K562 (cell line): ENCODE measurements around the gene PDIA5. TPM values are rescaled to one million over a fixed set of nuclear protein-coding genes. Genes with fewer than 3 reads are reported as not detected.

Experiments used
- ATAC-seq: fragments of 200-7000 bp; cut with Tn5 transposase; 3 replicates; pipeline ENCODE4 v1.9.1; 2020; ENCODE audit warnings: moderate library complexity
- BruUV-seq: library from RNA; stranded (reverse); fragments of 400-500 nt; replicated peaks from 2 replicates; lab custom pipeline; 2021; lab: Mats Ljungman, UMichigan
- CTCF ChIA-PET: fragments of 300-600 bp; formaldehyde crosslinking; extraction: SDS; loops from one replicate; lab custom pipeline; 2021; ENCODE audit warnings: low intra/inter-chr PET ratio; lab: Yijun Ruan, JAX
- POLR2A ChIA-PET: fragments of 300-600, 350-650 bp; sonication (Branson Sonifier 250); formaldehyde crosslinking; extraction: SDS; loops from one replicate; lab custom pipeline; 2021; ENCODE audit warnings: antibody characterized with exemption, inconsistent platforms; lab: Yijun Ruan, JAX
- DNase-seq, 4 experiments: peaks; one replicate each; pipeline versions ENCODE4 v3.0.0 to v3.0.0-alpha.2; 2011 to 2018; ENCODE audit warnings: low spot score in 3 of 4, mixed read lengths in 3 of 4; ENCODE audit errors: extremely low read depth in 1 of 4
- FAIRE-seq: peaks from 2 replicates; lab custom pipeline; 2011; peaks lifted over from hg19 to GRCh38; lab: Jason Lieb, UNC
- H2AFZ ChIP-seq: 2 replicates; pipeline ENCODE4 v1.6.0; 2011; ENCODE audit warnings: low read depth, low read length, control low read depth, inconsistent platforms
- H3K27ac ChIP-seq: fragments of 200-600 bp; 3 replicates; pipeline ENCODE4 v1.8.0; 2011; ENCODE audit warnings: low read depth, mild to moderate bottlenecking, control low read depth, inconsistent platforms, low read length, moderate library complexity, mixed read lengths; ENCODE audit errors: extremely low read depth
- H3K27me3 ChIP-seq, 2 experiments: fragments of 300-600 bp in 1 of 2; 2 replicates in 1 of 2; 3 replicates in 1 of 2; pipeline versions ENCODE4 v1.6.0 to v1.8.0; 2011; ENCODE audit warnings: inconsistent platforms in 2 of 2, low read length in 2 of 2, mild to moderate bottlenecking in 1 of 2, mixed read lengths in 1 of 2, moderate library complexity in 1 of 2; ENCODE audit not compliant: control insufficient read depth in 2 of 2, insufficient read depth in 2 of 2
- H3K36me3 ChIP-seq: fragments of 300-600 bp; 3 replicates; pipeline ENCODE4 v1.8.0; 2011; ENCODE audit warnings: mild to moderate bottlenecking, low read length, inconsistent platforms; ENCODE audit not compliant: control insufficient read depth, insufficient read depth
- H3K4me1 ChIP-seq, 2 experiments: fragments of 200-600 bp in 1 of 2; replicated peaks in 1 of 2; 2 replicates in 1 of 2; 3 replicates in 1 of 2; pipeline versions ENCODE4 v1.5.1 to v1.8.0; 2011; ENCODE audit warnings: inconsistent platforms in 2 of 2, low read length in 2 of 2, mild to moderate bottlenecking in 1 of 2, mixed read lengths in 1 of 2, moderate library complexity in 1 of 2; ENCODE audit not compliant: control insufficient read depth in 2 of 2, insufficient read depth in 2 of 2
- H3K4me2 ChIP-seq: 2 replicates; pipeline ENCODE4 v1.6.1; 2011; ENCODE audit warnings: low read length, control low read depth, inconsistent platforms, mixed read lengths; ENCODE audit not compliant: insufficient read depth
- H3K4me3 ChIP-seq: fragments of 200-600 bp; sonication (generic), shearing (Covaris generic); 2 replicates; pipeline ENCODE4 v1.5.1; 2016; ENCODE audit warnings: control low read depth, inconsistent platforms
- H3K79me2 ChIP-seq: fragments of 200-600 bp; 3 replicates; pipeline ENCODE4 v1.8.0; 2011; ENCODE audit warnings: low read length, inconsistent platforms; ENCODE audit not compliant: control insufficient read depth, insufficient read depth
- H3K9ac ChIP-seq, 2 experiments: 2 replicates each; pipeline versions ENCODE4 v1.6.0 to v1.6.1; 2011; ENCODE audit warnings: low read depth in 2 of 2, low read length in 2 of 2, control low read depth in 1 of 2, inconsistent platforms in 1 of 2, mild to moderate bottlenecking in 1 of 2, mixed read lengths in 1 of 2; ENCODE audit not compliant: insufficient read depth in 1 of 2
- H3K9me1 ChIP-seq: one replicate; pipeline ENCODE4 v1.6.0; 2011; ENCODE audit warnings: inconsistent platforms, mild to moderate bottlenecking, low read length, moderate library complexity; ENCODE audit not compliant: control insufficient read depth, insufficient read depth
- H3K9me3 ChIP-seq: replicated peaks from 2 replicates; pipeline ENCODE4 v1.5.1; 2011; ENCODE audit warnings: low read depth, low read length, inconsistent platforms; ENCODE audit not compliant: control insufficient read depth, insufficient read depth
- H4K20me1 ChIP-seq: replicated peaks from 2 replicates; pipeline ENCODE4 v1.6.1; 2011; ENCODE audit warnings: low read length, inconsistent platforms, mixed read lengths; ENCODE audit not compliant: control insufficient read depth, insufficient read depth
- ADNP ChIP-seq: fragments of 200-800 bp; sonication (Bioruptor generic); IDR thresholded peaks from 2 replicates; pipeline ENCODE4 v1.6.1; 2016; ENCODE audit warnings: missing genetic modification characterization, missing compliant biosample characterization
- CTCFL ChIP-seq: IDR thresholded peaks from 2 replicates; pipeline ENCODE4 v1.6.1; 2011; ENCODE audit warnings: borderline replicate concordance, low read depth, mild to moderate bottlenecking, moderate library complexity, low read length; ENCODE audit not compliant: insufficient read depth, poor library complexity, severe bottlenecking
- MNT ChIP-seq, 2 experiments: fragments of 450-650 bp; conservative IDR thresholded peaks; 2 replicates each; pipeline ENCODE4 v1.6.1; 2017; ENCODE audit warnings: mild to moderate bottlenecking in 2 of 2, moderate library complexity in 2 of 2
- SFPQ ChIP-seq: fragments of 200-400 bp; formaldehyde crosslinking; IDR thresholded peaks from 2 replicates; pipeline ENCODE4 v1.6.1; 2017; ENCODE audit warnings: mild to moderate bottlenecking, low read depth, low read length, moderate library complexity
- ZBED1 ChIP-seq: IDR thresholded peaks from 2 replicates; pipeline ENCODE4 v1.6.1; 2014
- ZBTB11 ChIP-seq, 3 experiments: fragments of 200-800 bp in 1 of 3; fragments of 250-450 bp in 1 of 3; fragments of 450-650 bp in 1 of 3; sonication (Bioruptor Pico) in 1 of 3; sonication (Bioruptor generic) in 1 of 3; formaldehyde crosslinking in 1 of 3; IDR thresholded peaks; 2 replicates each; pipeline versions ENCODE4 v1.6.1 to v1.8.0; 2016 to 2022; ENCODE audit warnings: mild to moderate bottlenecking in 2 of 3, missing genetic modification characterization in 2 of 3, missing compliant biosample characterization in 1 of 3, moderate library complexity in 1 of 3
- WGBS: fragments of 100-300 bp; shearing (Covaris generic); methylation state at CpG from one replicate; pipeline ENCODE4 v1.1.6; 2016; ENCODE audit warnings: low coverage, mixed read lengths; ENCODE audit not compliant: insufficient coverage; ENCODE audit errors: missing lambda C conversion rate; 5-methylcytosine and 5-hydroxymethylcytosine counted together
- in situ Hi-C: fragments of 300-500 bp; cut with MboI; formaldehyde crosslinking; loops from 4 replicates; pipeline ENCODE4 v1.15.0; 2018; ENCODE audit warnings: inconsistent platforms, mixed read lengths
- intact Hi-C: fragments of 100-400 bp; cut with micrococcal nuclease; formaldehyde crosslinking; loops from 2 replicates; pipeline ENCODE4 v1.14.2; 2022
- polyA plus RNA-seq, 8 experiments: library from polyadenylated mRNA; depleted of rRNA in 4 of 8; stranded (reverse) in 5 of 8; unstranded in 3 of 8; fragments of >200 nt; fragmentation: Nextera tagmentation in 2 of 8; fragmentation: Illumina TruSeq in 1 of 8; extraction: Ambion mirVana in 2 of 8; extraction: Trizol in 1 of 8; gene quantifications; 2 replicates each; pipeline versions ENCODE4 v1.2.1 to v1.2.3, GENCODE V29; 2011 to 2014; ENCODE audit warnings: inconsistent platforms in 1 of 8, missing spikeins in 1 of 8
- total RNA-seq, 7 experiments: library from RNA; depleted of rRNA in 6 of 7; stranded (reverse); fragments of >200 nt in 6 of 7; fragmentation: Illumina TruSeq in 2 of 7; extraction: Trizol in 2 of 7; gene quantifications; 2 replicates each; pipeline versions ENCODE4 v1.2.1 to v1.2.3, GENCODE V29; 2011 to 2021; ENCODE audit warnings: low replicate concordance in 1 of 7

Gene PDIA5
- total and polyA plus RNA-seq, 9 of the 15 experiments (the other 6 are each of a cell fraction or from before 2014, with no cell fraction given) = 3.4 to 31.8 (median 19.6) TPM

GRCh38 chr3:123092243-123092642, 25.4 kb downstream of the PDIA5 start (continued):
- TF ChIP-seq SFPQ (no peak), MNT (conservative IDR thresholded peaks at IDR 0.05) (no peak), ZBED1 (no peak)

- peaks cover 3% of the 10 kb centered on the region; the same call in 1 of the 3 replicates for H3K79me2 ChIP-seq
- H3K4me1 ChIP-seq = no peaks in the 10 kb centered on the region
- H3K4me3 ChIP-seq = no peak overlapping the region
- H3K27me3 ChIP-seq = no peaks in the 10 kb centered on the region
- WGBS = 86% methylated on average over 7 of the region's 8 CpGs
- ChIA-PET POLR2A (interaction anchor here (0.9 kb wide), 1 partner anchor 7 kb away, joined by 3 read pairs; no protein-coding TSS in a partner anchor), CTCF (no interaction called here)
- in situ Hi-C loops = no loop called here
- FAIRE-seq (no peak), ATAC-seq (no peak), DNase-seq (no peak)
- no peak overlapping the region for H3K9ac ChIP-seq
- no TSS peak for BruUV-seq
- H3K36me3 ChIP-seq = peaks cover 75% of the 10 kb centered on the region; the same call in 2 of the 3 replicates
- no peaks in the 10 kb centered on the region for H3K9me3 ChIP-seq
- H3K4me2 ChIP-seq = no peak overlapping the region
- H4K20me1 ChIP-seq = peaks cover 9% of the 10 kb centered on the region
- H3K9me1 ChIP-seq = no peaks in the 10 kb centered on the region
- intact Hi-C loops = no loop called here
- no peak overlapping the region for H3K27ac ChIP-seq
- no peak overlapping the region for H2AFZ ChIP-seq
- TF ChIP-seq ZBTB11 (CRISPR knock-in tag; IDR thresholded peaks at IDR 0.05) = no peak
- TF ChIP-seq CTCFL = no peak
- TF ChIP-seq ADNP = no peak
These were observed 26.9 kb downstream of the PDIA5 start for GRCh38 chr3:123093696-123094095.
